Activated naive CD4-positive, alpha-beta T cell treated with anti-CD3 and anti-CD28 coated beads, Interleukin-2, amount 10 ng/mL, durations not matched to agents 7 days and 5 days (primary cell): ENCODE results near the gene ACOX1.

Experiments used
- CTCF ChIA-PET: fragments of 350-600 bp; sonication (Branson Sonifier 250); formaldehyde crosslinking; loops from one replicate; lab custom pipeline; 2021; ENCODE audit warnings: antibody characterized with exemption; lab: Charles Lee
- DNase-seq: peaks from one replicate; pipeline ENCODE4 v3.0.0-alpha.2; 2020
- H3K27ac Mint-ChIP-seq: one replicate; pipeline ENCODE4 v1.8.0; 2021; ENCODE audit warnings: mild to moderate bottlenecking, moderate library complexity, mixed read lengths
- H3K27me3 Mint-ChIP-seq: one replicate; pipeline ENCODE4 v1.8.0; 2021; ENCODE audit warnings: mild to moderate bottlenecking, mixed read lengths
- H3K36me3 Mint-ChIP-seq: one replicate; pipeline ENCODE4 v1.8.0; 2021; ENCODE audit warnings: mixed read lengths
- H3K4me1 Mint-ChIP-seq: one replicate; pipeline ENCODE4 v1.8.0; 2021; ENCODE audit warnings: mixed read lengths
- H3K4me3 Mint-ChIP-seq: one replicate; pipeline ENCODE4 v1.8.0; 2021; ENCODE audit warnings: mild to moderate bottlenecking, moderate library complexity, mixed read lengths
- H3K9me3 Mint-ChIP-seq: one replicate; pipeline ENCODE4 v1.8.0; 2021; ENCODE audit warnings: mixed read lengths

Gene ACOX1

DNA sequence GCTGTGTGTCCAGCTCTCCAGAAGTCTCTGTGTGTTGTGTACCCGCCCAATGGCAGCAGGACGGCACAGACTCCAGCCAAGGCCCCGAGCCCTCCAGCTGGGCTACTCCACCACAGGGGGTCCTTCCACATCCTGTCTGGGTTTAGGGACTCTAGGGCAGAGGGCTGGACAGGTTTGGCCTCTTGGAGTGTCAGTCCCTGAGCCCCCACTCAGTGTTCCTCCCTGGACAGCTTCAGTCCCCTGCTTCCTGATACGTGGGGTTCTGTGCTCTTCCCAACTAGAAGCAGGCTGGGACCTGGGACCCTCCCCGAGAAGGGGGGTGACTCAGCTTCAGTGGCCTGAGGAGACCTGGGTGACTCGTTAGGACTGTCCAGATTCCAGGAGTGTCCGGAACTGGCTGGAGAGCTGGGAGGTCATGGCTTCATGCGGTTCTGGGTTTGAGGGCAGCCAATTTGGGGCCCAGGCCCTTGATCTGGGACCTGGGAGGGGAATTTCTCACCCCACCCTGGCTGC is 25.8 kb upstream of the ACOX1 start:
- CTCF ChIA-PET: interaction anchor here (0.7 to 8.5 kb wide), 23 partner anchors 7 to 296 kb away, joined by 3 to 87 read pairs (median 4); partner anchors contain the start of genes ACOX1, MRPL38, TEN1 and TRIM47
- H3K36me3 Mint-ChIP-seq: no peaks in the 10 kb centered on the region
- peaks cover under 1% of the 10 kb centered on the region for H3K27me3 Mint-ChIP-seq
- no peaks in the 10 kb centered on the region for H3K9me3 Mint-ChIP-seq
- H3K4me3 Mint-ChIP-seq: no peak overlapping the region
- peaks cover 2% of the 10 kb centered on the region for H3K4me1 Mint-ChIP-seq
- DNase-seq: no peak
- no peak overlapping the region for H3K27ac Mint-ChIP-seq

GRCh38 chr17:76003915-76004314 is 24.9 kb upstream of the ACOX1 start:
- DNase-seq: no peak
- CTCF ChIA-PET: interaction anchor here (1.1 to 8.5 kb wide), 7 partner anchors 10 to 174 kb away, joined by 3 to 87 read pairs (median 4); partner anchors contain the start of gene MRPL38
- Mint-ChIP-seq H3K9me3 (no peaks in the 10 kb centered on the region), H3K4me3 (no peak overlapping the region), H3K27ac (no peak overlapping the region), H3K4me1 (peaks cover 2% of the 10 kb centered on the region), H3K27me3 (no peaks in the 10 kb centered on the region), H3K36me3 (no peaks in the 10 kb centered on the region)

DNA sequence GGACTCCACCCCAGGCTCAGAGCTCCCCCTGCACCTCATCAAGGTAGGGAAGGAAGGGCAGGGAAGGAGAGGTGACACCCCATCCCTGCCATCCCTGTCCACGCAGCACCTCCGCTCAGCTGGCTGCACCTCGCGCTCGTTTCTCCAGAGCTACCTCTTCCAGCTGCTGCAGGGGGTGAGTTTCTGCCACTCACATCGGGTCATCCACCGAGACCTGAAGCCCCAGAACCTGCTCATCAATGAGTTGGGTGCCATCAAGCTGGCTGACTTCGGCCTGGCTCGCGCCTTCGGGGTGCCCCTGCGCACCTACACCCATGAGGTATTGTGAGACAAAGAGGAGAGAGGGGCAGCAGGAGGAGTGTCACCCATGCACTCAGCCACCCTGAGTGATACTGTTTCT is 23.1 kb upstream of the ACOX1 start:
- Mint-ChIP-seq H3K27ac (no peak overlapping the region), H3K4me3 (no peak overlapping the region), H3K36me3 (no peaks in the 10 kb centered on the region), H3K4me1 (peaks cover 9% of the 10 kb centered on the region), H3K9me3 (no peaks in the 10 kb centered on the region), H3K27me3 (no peaks in the 10 kb centered on the region)
- CTCF ChIA-PET: interaction anchor here (0.7 to 8.5 kb wide), 8 partner anchors 8 to 402 kb away, joined by 3 to 87 read pairs (median 5); partner anchors contain the start of gene MRPL38
- DNase-seq: no peak

- H3K9me3 Mint-ChIP-seq: no peaks in the 10 kb centered on the region
- peaks cover 16% of the 10 kb centered on the region for H3K4me1 Mint-ChIP-seq
- no peak within 1 kb of the TSS for H3K4me3 Mint-ChIP-seq
- H3K27ac Mint-ChIP-seq: no peak within 1 kb of the TSS
- H3K27me3 Mint-ChIP-seq: no peaks in the 10 kb centered on the region
- CTCF ChIA-PET: interaction anchor here (0.7 to 8.5 kb wide), 15 partner anchors 9 to 298 kb away, joined by 3 to 87 read pairs (median 4); partner anchors contain the start of gene MRPL38
- no peaks in the 10 kb centered on the region for H3K36me3 Mint-ChIP-seq
- DNase-seq: no peak
Measured at GRCh38 chr17:76000755-76001521, 22.0 kb upstream of the ACOX1 start, which contains the start of gene CDK3. Gene CDK3 (plus strand): TSS chr17:76000855. CDS start chr17:76001426, 571 bp downstream.

- peaks cover 15% of the 10 kb centered on the region for H3K4me1 Mint-ChIP-seq
- CTCF ChIA-PET: interaction anchor here (0.7 to 8.1 kb wide), 15 partner anchors 9 to 298 kb away, joined by 3 to 47 read pairs (median 3); partner anchors contain the start of genes EXOC7 and MRPL38
Measured at GRCh38 chr17:76000016-76000754, 21.2 kb upstream of the ACOX1 start.

DNA sequence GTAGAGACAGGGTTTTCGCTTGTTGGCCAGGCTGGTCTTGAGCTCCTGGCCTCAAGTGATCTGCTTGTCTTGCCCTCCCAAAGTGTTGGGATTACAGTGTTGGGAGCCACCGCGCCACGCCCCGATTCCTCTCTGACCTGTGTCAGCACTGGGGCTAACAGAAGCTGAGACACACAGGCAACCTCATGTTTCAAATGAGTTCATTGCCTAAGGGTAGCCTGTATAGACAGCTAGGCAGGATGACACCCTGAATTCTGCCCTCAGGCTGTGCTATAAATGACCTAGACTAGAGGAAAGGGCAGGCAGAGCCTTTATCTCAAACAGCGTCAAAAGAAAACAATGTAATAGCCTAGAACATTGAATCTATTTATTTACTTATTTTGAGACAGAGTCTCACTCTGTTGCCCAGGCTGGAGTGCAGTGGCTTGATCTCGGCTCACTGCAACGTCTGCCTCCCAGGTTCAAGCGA is 19.4 kb upstream of the ACOX1 start:
- Mint-ChIP-seq H3K4me3 (no peak overlapping the region), H3K27ac (no peak overlapping the region), H3K9me3 (no peaks in the 10 kb centered on the region), H3K27me3 (no peaks in the 10 kb centered on the region), H3K36me3 (peaks cover 2% of the 10 kb centered on the region), H3K4me1 (peaks cover 14% of the 10 kb centered on the region)
- CTCF ChIA-PET: interaction anchor here (1.1 to 8.1 kb wide), 4 partner anchors 9 to 93 kb away, joined by 3 to 47 read pairs (median 34); partner anchors contain the start of gene MRPL38
- DNase-seq: no peak

More at GRCh38 chr17:76000016-76000754, 21.2 kb upstream of the ACOX1 start:
- Mint-ChIP-seq H3K36me3 (no peaks in the 10 kb centered on the region), H3K27ac (no peak overlapping the region), H3K27me3 (no peaks in the 10 kb centered on the region), H3K9me3 (no peaks in the 10 kb centered on the region), H3K4me3 (no peak overlapping the region)
- DNase-seq: peak; percentile 78

DNA sequence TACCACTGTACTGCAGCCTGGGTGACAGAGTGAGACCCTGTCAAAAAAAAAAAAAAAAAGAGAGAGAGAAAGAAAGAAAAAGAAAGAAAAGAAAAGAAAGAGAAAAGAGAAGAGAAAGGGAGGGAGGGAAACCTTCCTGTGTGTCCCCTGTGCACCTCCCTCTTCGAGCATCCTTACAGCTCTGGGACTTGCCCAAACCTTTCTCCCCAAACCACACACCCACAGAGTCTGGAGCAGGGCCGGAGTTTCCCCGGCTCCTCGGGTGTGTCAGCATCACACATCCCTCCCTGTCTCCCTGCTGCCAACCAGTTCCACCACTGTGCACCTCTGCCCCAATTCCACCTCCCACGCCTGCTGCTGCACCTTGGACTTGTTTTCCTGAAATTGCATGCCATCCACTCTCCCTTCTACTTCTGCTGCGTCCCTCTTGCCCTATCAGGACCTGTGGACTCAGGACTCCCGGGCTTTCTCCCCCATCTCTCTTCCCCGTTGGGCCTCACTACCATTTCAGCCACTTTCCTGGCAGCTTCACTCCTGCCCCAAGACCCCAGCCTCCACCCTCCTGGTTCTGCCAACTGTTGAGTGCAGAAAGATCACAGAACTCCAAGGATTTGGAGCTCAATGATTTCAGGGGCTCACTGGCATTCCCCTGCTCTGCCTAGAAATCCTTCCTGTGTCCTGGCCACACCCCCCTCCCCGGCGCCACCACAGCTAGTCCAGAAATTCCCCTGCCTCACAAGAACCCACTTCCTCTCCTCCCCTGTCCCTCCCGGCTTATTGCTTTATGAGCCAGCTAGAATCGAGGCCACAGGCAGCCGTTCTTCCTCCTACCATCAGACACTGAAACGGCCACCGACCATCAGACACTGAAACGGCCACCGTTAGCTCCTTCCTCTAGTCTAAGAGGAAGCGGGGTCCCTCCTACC is 18.0 kb upstream of the ACOX1 start:
- H3K36me3 Mint-ChIP-seq: peaks cover 3% of the 10 kb centered on the region
- CTCF ChIA-PET: interaction anchor here (1.1 to 6.5 kb wide), 4 partner anchors 9 to 321 kb away, joined by 3 to 33 read pairs (median 6); partner anchors contain the start of gene MRPL38
- H3K27ac Mint-ChIP-seq: peak overlapping the region; percentile 8
- no peaks in the 10 kb centered on the region for H3K9me3 Mint-ChIP-seq
- peak; percentile 40 for DNase-seq
- no peaks in the 10 kb centered on the region for H3K27me3 Mint-ChIP-seq
- no peak overlapping the region for H3K4me3 Mint-ChIP-seq
- H3K4me1 Mint-ChIP-seq: peaks cover 14% of the 10 kb centered on the region

- CTCF ChIA-PET: interaction anchor here (0.6 to 6.5 kb wide), 6 partner anchors 9 to 510 kb away, joined by 3 to 33 read pairs (median 4); partner anchors contain the start of genes MRPL38 and SMIM5
- Mint-ChIP-seq H3K36me3 (peaks cover 7% of the 10 kb centered on the region), H3K9me3 (no peaks in the 10 kb centered on the region), H3K4me3 (no peak overlapping the region), H3K27me3 (no peaks in the 10 kb centered on the region), H3K27ac (no peak overlapping the region), H3K4me1 (peaks cover 14% of the 10 kb centered on the region)
- DNase-seq: no peak
Measured at GRCh38 chr17:75995385-75995925, 16.5 kb upstream of the ACOX1 start.

GRCh38 chr17:75994802-75995370 is 15.9 kb upstream of the ACOX1 start:
- H3K36me3 Mint-ChIP-seq: peaks cover 7% of the 10 kb centered on the region
- H3K4me3 Mint-ChIP-seq: no peak overlapping the region
- peaks cover 14% of the 10 kb centered on the region for H3K4me1 Mint-ChIP-seq
- H3K27me3 Mint-ChIP-seq: no peaks in the 10 kb centered on the region
- CTCF ChIA-PET: interaction anchor here (0.8 to 6.5 kb wide), 5 partner anchors 10 to 362 kb away, joined by 3 to 33 read pairs (median 4); partner anchors contain the start of genes MRPL38 and SMIM5
- DNase-seq: no peak
- no peak overlapping the region for H3K27ac Mint-ChIP-seq
- H3K9me3 Mint-ChIP-seq: no peaks in the 10 kb centered on the region

- Mint-ChIP-seq H3K9me3 (no peaks in the 10 kb centered on the region), H3K4me1 (peaks cover under 1% of the 10 kb centered on the region), H3K27me3 (no peaks in the 10 kb centered on the region), H3K36me3 (peaks cover 7% of the 10 kb centered on the region), H3K4me3 (no peak overlapping the region), H3K27ac (no peak overlapping the region)
- DNase-seq: no peak
- CTCF ChIA-PET: interaction anchor here (2.1 kb wide), 1 partner anchor 9 kb away, joined by 9 read pairs; no protein-coding TSS in a partner anchor
Measured at GRCh38 chr17:75991396-75991795, 12.4 kb upstream of the ACOX1 start.

DNA sequence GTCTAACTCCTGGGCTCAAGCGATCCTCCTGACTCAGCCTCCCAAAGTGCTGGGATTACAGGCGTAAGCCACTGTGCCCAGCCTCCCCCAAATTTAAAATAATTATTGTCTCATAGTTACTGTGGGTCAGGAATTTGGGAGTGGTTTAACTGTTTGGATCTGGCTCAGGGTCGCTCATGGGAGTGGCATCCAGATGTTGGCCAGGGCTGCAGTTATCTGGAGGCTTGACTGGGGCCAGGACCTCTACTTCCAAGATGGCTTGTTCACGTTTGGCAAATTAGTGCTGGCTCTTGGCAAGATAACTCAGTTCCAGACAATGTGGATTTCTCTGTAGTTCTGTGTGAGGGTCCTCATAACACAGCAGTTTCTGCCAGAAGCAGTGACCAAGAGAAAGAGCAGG is 8.1 kb upstream of the ACOX1 start:
- Mint-ChIP-seq H3K4me1 (no peaks in the 10 kb centered on the region), H3K27ac (no peak overlapping the region), H3K27me3 (no peaks in the 10 kb centered on the region), H3K4me3 (no peak overlapping the region), H3K36me3 (peaks cover 3% of the 10 kb centered on the region), H3K9me3 (no peaks in the 10 kb centered on the region)
- no peak for DNase-seq
- CTCF ChIA-PET: no interaction called here

GRCh38 chr17:75985986-75986385 is 7.0 kb upstream of the ACOX1 start:
- H3K36me3 Mint-ChIP-seq: no peaks in the 10 kb centered on the region
- H3K27me3 Mint-ChIP-seq: no peaks in the 10 kb centered on the region
- no peak overlapping the region for H3K4me3 Mint-ChIP-seq
- H3K9me3 Mint-ChIP-seq: no peaks in the 10 kb centered on the region
- peak overlapping the region; percentile 37 for H3K27ac Mint-ChIP-seq
- no peak for DNase-seq
- CTCF ChIA-PET: no interaction called here
- peaks cover 2% of the 10 kb centered on the region for H3K4me1 Mint-ChIP-seq
